ENCODE data around the gene SLC39A8.

SLC39A8 gene

GRCh38 chr4:102339018-102339417 lies 6.3 kb downstream of the SLC39A8 start:
- no peak for DNase-seq

- no peak for DNase-seq
These were observed 6.9 kb downstream of the SLC39A8 start for GRCh38 chr4:102338405-102338804.

- peak; percentile 11 for DNase-seq
These were observed 9.7 kb downstream of the SLC39A8 start for GRCh38 chr4:102335616-102336015.

GRCh38 chr4:102334624-102335023 lies 10.7 kb downstream of the SLC39A8 start:
- DNase-seq, result no peak

- no peak for DNase-seq
These were observed 11.5 kb downstream of the SLC39A8 start for GRCh38 chr4:102333787-102334186.

GRCh38 chr4:102328045-102328444 lies 17.2 kb downstream of the SLC39A8 start:
- DNase-seq, result no peak

GRCh38 chr4:102326951-102327350 lies 18.3 kb downstream of the SLC39A8 start:
- no peak for DNase-seq

- DNase-seq, result no peak
These were observed 20.6 kb downstream of the SLC39A8 start for GRCh38 chr4:102324730-102325129.

GRCh38 chr4:102322736-102323135 lies 22.5 kb downstream of the SLC39A8 start:
- DNase-seq, result no peak

GRCh38 chr4:102321260-102321995 lies 23.9 kb downstream of the SLC39A8 start:
- no peak for DNase-seq

GRCh38 chr4:102319594-102319993 lies 25.7 kb downstream of the SLC39A8 start:
- DNase-seq, result no peak

- DNase-seq, result no peak
These were observed 26.8 kb downstream of the SLC39A8 start for GRCh38 chr4:102318526-102318925.

- no peak for DNase-seq
These were observed 27.2 kb downstream of the SLC39A8 start for GRCh38 chr4:102318105-102318504.

GRCh38 chr4:102317459-102317858 lies 27.8 kb downstream of the SLC39A8 start:
- DNase-seq, result no peak

GRCh38 chr4:102316585-102316984 lies 28.7 kb downstream of the SLC39A8 start:
- DNase-seq, result no peak

- DNase-seq, result no peak
These were observed 29.8 kb downstream of the SLC39A8 start for GRCh38 chr4:102315532-102315931.

GRCh38 chr4:102312417-102312816 lies 32.9 kb downstream of the SLC39A8 start:
- DNase-seq, result no peak

GRCh38 chr4:102311912-102312311 lies 33.4 kb downstream of the SLC39A8 start:
- no peak for DNase-seq

GRCh38 chr4:102311407-102311806 lies 33.9 kb downstream of the SLC39A8 start:
- no peak for DNase-seq

GRCh38 chr4:102308032-102308799 lies 37.1 kb downstream of the SLC39A8 start:
- no peak for DNase-seq

GRCh38 chr4:102305666-102306065 lies 39.6 kb downstream of the SLC39A8 start:
- DNase-seq, result no peak

- no peak for DNase-seq
These were observed 42.5 kb downstream of the SLC39A8 start for GRCh38 chr4:102302762-102303161.

GRCh38 chr4:102301167-102301566 lies 44.1 kb downstream of the SLC39A8 start:
- no peak for DNase-seq

- peak; percentile 20 for DNase-seq
These were observed 45.8 kb downstream of the SLC39A8 start for GRCh38 chr4:102299354-102300107.
